HCT116 (cell line): Measurements from ENCODE around the gene CEMP1. TPM values are rescaled to one million over a fixed set of nuclear protein-coding genes. Genes with fewer than 3 reads are reported as not detected.

Experiments used
- ATAC-seq: fragments of 200-7000 bp; cut with Tn5 transposase; 2 replicates; pipeline ENCODE4 v1.9.1; 2020; ENCODE audit warnings: mild to moderate bottlenecking, moderate library complexity
- BruUV-seq: library from RNA; stranded (reverse); fragments of 400-500 nt; replicated peaks from 2 replicates; lab custom pipeline; 2021; lab: Mats Ljungman, UMichigan
- CTCF ChIA-PET: fragments of 300-600 bp; sonication (Branson Sonifier 250); formaldehyde crosslinking; loops from one replicate; lab custom pipeline; 2021; ENCODE audit warnings: antibody characterized with exemption; lab: Charles Lee
- POLR2A ChIA-PET: fragments of 300-600, 350-600 bp; sonication (Branson Sonifier 250); formaldehyde crosslinking; loops from one replicate; lab custom pipeline; 2021; ENCODE audit warnings: antibody characterized with exemption; lab: Charles Lee
- RAD21 ChIA-PET, 2 experiments: fragments of 300-600 bp; sonication (Branson Sonifier 250); formaldehyde crosslinking; loops; one replicate each; lab custom pipeline; 2023; ENCODE audit warnings: low total read pairs in 2 of 2; ENCODE audit not compliant: uncharacterized antibody in 2 of 2, unreplicated experiment in 2 of 2, low non-redundant PET in 1 of 2; lab: Charles Lee
- DNase-seq: peaks from one replicate; pipeline ENCODE4 v3.0.0-alpha.2; 2010; ENCODE audit warnings: low read depth, low spot score
- H2AFZ ChIP-seq: fragments of 200-600 bp; shearing (Covaris generic), sonication (generic); 2 replicates; pipeline ENCODE4 v1.6.1; 2017; ENCODE audit warnings: low read depth, mixed run types, mixed read lengths, antibody characterized with exemption, low read length; ENCODE audit not compliant: poor library complexity, severe bottlenecking
- H3K27ac ChIP-seq: 2 replicates; pipeline ENCODE4 v1.5.1; 2012; ENCODE audit warnings: low read depth, low read length
- H3K27me3 ChIP-seq: fragments of 200-600 bp; sonication (generic); 2 replicates; pipeline ENCODE4 v1.6.1; 2016; ENCODE audit warnings: mixed run types, low read length, mixed read lengths; ENCODE audit not compliant: insufficient read depth
- H3K36me3 ChIP-seq, 2 experiments: fragments of 200-500 bp in 1 of 2; fragments of 200-600 bp in 1 of 2; sonication (Bioruptor generic) in 1 of 2; sonication (generic) in 1 of 2; 2 replicates each; pipeline versions ENCODE4 v1.5.1 to v1.6.1; 2014 to 2016; ENCODE audit warnings: low read length in 2 of 2, inconsistent platforms in 1 of 2, mixed read lengths in 1 of 2, mixed run types in 1 of 2; ENCODE audit not compliant: insufficient read depth in 2 of 2, control insufficient read depth in 1 of 2
- H3K4me1 ChIP-seq, 2 experiments: fragments of 200-600 bp in 1 of 2; sonication (generic) in 1 of 2; 2 replicates each; pipeline versions ENCODE4 v1.5.1 to v1.6.1; 2012 to 2017; ENCODE audit warnings: low read length in 2 of 2, inconsistent platforms in 1 of 2, mild to moderate bottlenecking in 1 of 2, mixed read lengths in 1 of 2, mixed run types in 1 of 2, moderate library complexity in 1 of 2; ENCODE audit not compliant: insufficient read depth in 2 of 2, control insufficient read depth in 1 of 2
- H3K4me2 ChIP-seq: fragments of 200-600 bp; sonication (generic); 2 replicates; pipeline ENCODE4 v1.6.1; 2017; ENCODE audit warnings: mixed run types, low read length, mixed read lengths
- H3K4me3 ChIP-seq, 2 experiments: fragments of 200-600 bp in 1 of 2; sonication (generic) in 1 of 2; replicated peaks in 1 of 2; 2 replicates each; pipeline ENCODE4 v1.5.1; 2011 to 2016; ENCODE audit warnings: low read length in 2 of 2, control low read depth in 1 of 2, low read depth in 1 of 2, mild to moderate bottlenecking in 1 of 2, mixed read lengths in 1 of 2, mixed run types in 1 of 2
- H3K79me2 ChIP-seq: fragments of 200-600 bp; sonication (generic); 2 replicates; pipeline ENCODE4 v1.6.1; 2017; ENCODE audit warnings: mild to moderate bottlenecking, mixed run types, low read length, moderate library complexity, mixed read lengths; ENCODE audit not compliant: insufficient read depth
- H3K9ac ChIP-seq: fragments of 200-600 bp; sonication (generic); 2 replicates; pipeline ENCODE4 v1.6.1; 2016; ENCODE audit warnings: low read length, mixed read lengths
- H3K9me2 ChIP-seq: fragments of 200-600 bp; sonication (generic), shearing (Covaris generic); 2 replicates; pipeline ENCODE4 v1.6.1; 2017; ENCODE audit warnings: mixed run types, mild to moderate bottlenecking, moderate library complexity; ENCODE audit not compliant: insufficient read depth
- H3K9me3 ChIP-seq, 2 experiments: fragments of 200-500 bp in 1 of 2; fragments of 200-600 bp in 1 of 2; sonication (Bioruptor generic) in 1 of 2; sonication (generic) in 1 of 2; 2 replicates each; pipeline ENCODE4 v1.6.1; 2014 to 2017; ENCODE audit warnings: low read length in 2 of 2, mixed read lengths in 2 of 2, inconsistent platforms in 1 of 2, low read depth in 1 of 2, mild to moderate bottlenecking in 1 of 2, mixed run types in 1 of 2, moderate library complexity in 1 of 2; ENCODE audit not compliant: control insufficient read depth in 1 of 2, insufficient read depth in 1 of 2
- H4K20me1 ChIP-seq: fragments of 200-600 bp; sonication (generic), shearing (Covaris generic); 2 replicates; pipeline ENCODE4 v1.6.1; 2017; ENCODE audit warnings: mixed run types, mild to moderate bottlenecking, moderate library complexity; ENCODE audit not compliant: insufficient read depth
- CEBPB ChIP-seq: IDR thresholded peaks from 2 replicates; pipeline ENCODE4 v1.6.1; 2012; ENCODE audit warnings: low read depth
- CTCF ChIP-seq, 3 experiments: fragments of 200-600 bp in 1 of 3; sonication (generic) in 1 of 3; IDR thresholded peaks in 2 of 3; conservative IDR thresholded peaks in 1 of 3; 2 replicates each; pipeline ENCODE4 v1.5.1; 2012 to 2017; ENCODE audit warnings: low read depth in 2 of 3, low read length in 2 of 3, antibody characterized with exemption in 1 of 3, borderline replicate concordance in 1 of 3, control low read depth in 1 of 3, mild to moderate bottlenecking in 1 of 3, mixed read lengths in 1 of 3, mixed run types in 1 of 3, moderate library complexity in 1 of 3; ENCODE audit not compliant: insufficient read depth in 1 of 3
- EGR1 ChIP-seq: IDR thresholded peaks from 2 replicates; pipeline ENCODE4 v1.6.1; 2012; ENCODE audit warnings: low read depth
- FOSL1 ChIP-seq: IDR thresholded peaks from 2 replicates; pipeline ENCODE4 v1.6.1; 2012; ENCODE audit warnings: low read depth
- SP1 ChIP-seq: IDR thresholded peaks from 2 replicates; pipeline ENCODE4 v1.6.1; 2012; ENCODE audit warnings: low read depth
- TCF7L2 ChIP-seq: IDR thresholded peaks from 2 replicates; pipeline ENCODE4 v1.7.0; 2011; ENCODE audit warnings: borderline replicate concordance, inconsistent platforms; ENCODE audit not compliant: insufficient read depth, insufficient read length; ENCODE audit errors: extremely low read depth
- intact Hi-C: fragments of 100-400 bp; cut with micrococcal nuclease; formaldehyde crosslinking; loops from 2 replicates; pipeline ENCODE4 v1.10.0; 2022
- total RNA-seq: library from RNA; stranded (reverse); gene quantifications from one replicate; pipeline ENCODE4 v1.2.1, GENCODE V29; 2021; ENCODE audit not compliant: unreplicated experiment

Gene CEMP1
- total RNA-seq, 1 experiment from 2014 or later: 0.32 TPM

- no peaks in the 10 kb centered on the region for H3K9me3 ChIP-seq
- no peak overlapping the region for H3K4me3 ChIP-seq
- H3K9ac ChIP-seq: peak overlapping the region; percentile 32; the same call in 1 of the 2 replicates
- BruUV-seq: no TSS peak
- H3K27me3 ChIP-seq: no peaks in the 10 kb centered on the region
- ChIA-PET RAD21 (no interaction called here), CTCF (interaction anchor here (1.2 kb wide), 1 partner anchor 324 kb away, joined by 3 read pairs; no protein-coding TSS in a partner anchor), POLR2A (interaction anchor here (0.9 to 1.8 kb wide), 2 partner anchors 13 to 18 kb away, joined by 4 to 6 read pairs; partner anchors contain the start of gene PDPK1)
- H3K79me2 ChIP-seq: peaks cover 85% of the 10 kb centered on the region
- intact Hi-C loops: no loop called here
- ATAC-seq: no peak
- TF ChIP-seq TCF7L2: no peak
- TF ChIP-seq CTCF (IDR thresholded peaks at IDR 0.05 in 2 of 3, conservative IDR thresholded peaks at IDR 0.05 in 1 of 3; ENCODE audit: borderline replicate concordance in 1 of 3, insufficient read depth in 1 of 3, low read depth in 2 of 3, low read length in 2 of 3): peak in 1 of 3 experiments; percentile 20; a peak in 1 of 6 replicates
- TF ChIP-seq CEBPB: no peak
- no peak for TF ChIP-seq SP1
- no peak for TF ChIP-seq FOSL1
- no peak for TF ChIP-seq EGR1
- H2AFZ ChIP-seq: no peak overlapping the region
- peak overlapping the region; percentile 0; the same call in 1 of the 2 replicates for H3K27ac ChIP-seq
- DNase-seq: no peak
- H3K9me2 ChIP-seq: no peaks in the 10 kb centered on the region
- H3K36me3 ChIP-seq: peaks cover 3 to 11% of the 10 kb centered on the region in 2 experiments; a peak in 1 of 4 replicates
- H3K4me2 ChIP-seq: peak overlapping the region; percentile 36
- H4K20me1 ChIP-seq: peaks cover 5% of the 10 kb centered on the region; the same call in 1 of the 2 replicates
- H3K4me1 ChIP-seq: peaks cover 19 to 49% of the 10 kb centered on the region in 2 experiments
Measured at GRCh38 chr16:2518823-2519710, 12.1 kb downstream of the CEMP1 start.
